22Rv1 (cell line): ENCODE data around the gene NRXN3.

Experiments
- H3K27ac ChIP-seq: fragments of 450-650 bp; 2 replicates; pipeline ENCODE4 v1.5.1; 2017
- ZFX ChIP-seq: fragments of 450-650 bp; IDR thresholded peaks from 2 replicates; pipeline ENCODE4 v1.6.1; 2017; ENCODE audit warnings: antibody characterized with exemption, borderline replicate concordance
- TF ChIP-seq, protein P1 (sequence below): fragments of 450-650 bp; IDR thresholded peaks from 2 replicates; pipeline ENCODE4 v1.5.1; 2017; ENCODE audit warnings: mild to moderate bottlenecking

NRXN3 gene

DNA sequence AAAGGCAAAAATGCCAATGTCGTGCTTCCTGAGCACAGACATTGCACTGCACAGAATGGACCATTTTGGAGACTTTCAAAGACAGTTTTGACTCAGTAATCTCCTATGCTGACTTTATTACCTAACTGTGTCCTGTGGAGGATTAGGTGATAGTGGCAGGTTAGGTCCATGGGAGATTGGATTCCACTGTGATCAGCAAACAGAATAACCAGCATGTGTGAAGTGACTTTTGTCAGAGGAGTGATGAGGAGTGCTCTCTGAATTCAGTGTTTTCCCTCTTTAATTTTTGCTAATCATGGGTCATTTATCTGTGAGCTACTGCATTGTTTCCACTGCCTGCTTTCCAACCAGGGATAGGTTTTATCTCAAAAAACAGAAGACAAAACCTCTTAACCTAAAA, 1378.7 kb downstream of the NRXN3 start:
- H3K27ac ChIP-seq: no peak overlapping the region
- TF ChIP-seq, protein P1, sequence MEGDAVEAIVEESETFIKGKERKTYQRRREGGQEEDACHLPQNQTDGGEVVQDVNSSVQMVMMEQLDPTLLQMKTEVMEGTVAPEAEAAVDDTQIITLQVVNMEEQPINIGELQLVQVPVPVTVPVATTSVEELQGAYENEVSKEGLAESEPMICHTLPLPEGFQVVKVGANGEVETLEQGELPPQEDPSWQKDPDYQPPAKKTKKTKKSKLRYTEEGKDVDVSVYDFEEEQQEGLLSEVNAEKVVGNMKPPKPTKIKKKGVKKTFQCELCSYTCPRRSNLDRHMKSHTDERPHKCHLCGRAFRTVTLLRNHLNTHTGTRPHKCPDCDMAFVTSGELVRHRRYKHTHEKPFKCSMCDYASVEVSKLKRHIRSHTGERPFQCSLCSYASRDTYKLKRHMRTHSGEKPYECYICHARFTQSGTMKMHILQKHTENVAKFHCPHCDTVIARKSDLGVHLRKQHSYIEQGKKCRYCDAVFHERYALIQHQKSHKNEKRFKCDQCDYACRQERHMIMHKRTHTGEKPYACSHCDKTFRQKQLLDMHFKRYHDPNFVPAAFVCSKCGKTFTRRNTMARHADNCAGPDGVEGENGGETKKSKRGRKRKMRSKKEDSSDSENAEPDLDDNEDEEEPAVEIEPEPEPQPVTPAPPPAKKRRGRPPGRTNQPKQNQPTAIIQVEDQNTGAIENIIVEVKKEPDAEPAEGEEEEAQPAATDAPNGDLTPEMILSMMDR: no peak
- no peak for TF ChIP-seq ZFX

DNA sequence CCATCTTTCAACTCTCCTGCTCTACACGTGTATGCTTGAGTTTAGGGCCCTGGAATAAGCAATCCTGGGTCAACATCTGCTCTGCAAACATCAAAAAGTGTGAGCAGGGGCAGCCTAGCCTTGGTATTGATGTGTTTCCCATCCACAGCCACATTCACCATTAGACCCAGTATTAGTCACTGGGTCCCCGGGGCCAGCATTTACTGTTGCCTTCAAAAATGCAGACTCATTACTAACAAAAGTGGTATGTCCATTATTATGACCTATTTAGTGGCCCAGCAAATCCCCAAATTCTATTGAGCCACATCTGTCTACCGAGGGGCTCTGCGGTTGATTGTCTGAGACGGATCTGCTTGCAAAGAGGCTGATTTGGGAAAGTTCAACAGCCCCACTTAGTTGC, 1379.3 kb downstream of the NRXN3 start:
- no peak for TF ChIP-seq ZFX
- TF ChIP-seq, protein P1: no peak
- no peak overlapping the region for H3K27ac ChIP-seq

DNA sequence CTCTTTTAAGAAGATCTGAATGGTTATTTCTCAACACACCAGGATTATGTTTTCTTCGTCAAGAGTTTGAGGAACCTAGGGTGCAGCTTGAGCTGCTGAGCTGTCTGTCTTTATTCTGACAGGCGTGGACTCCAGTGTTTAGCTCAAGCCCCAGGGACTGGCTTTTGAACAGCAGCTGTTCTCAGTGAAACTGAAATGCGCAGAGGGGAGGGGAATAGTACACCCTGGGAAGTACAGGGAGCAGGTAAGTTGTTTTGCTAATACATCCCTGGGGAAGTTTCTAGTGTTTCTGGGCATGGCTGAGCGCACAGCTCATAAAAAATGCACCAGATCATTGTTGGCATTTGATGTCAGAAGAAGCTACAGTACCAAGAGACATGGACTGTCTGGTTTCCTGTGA, 1381.3 kb downstream of the NRXN3 start:
- H3K27ac ChIP-seq: no peak overlapping the region
- TF ChIP-seq, protein P1: no peak
- no peak for TF ChIP-seq ZFX

DNA sequence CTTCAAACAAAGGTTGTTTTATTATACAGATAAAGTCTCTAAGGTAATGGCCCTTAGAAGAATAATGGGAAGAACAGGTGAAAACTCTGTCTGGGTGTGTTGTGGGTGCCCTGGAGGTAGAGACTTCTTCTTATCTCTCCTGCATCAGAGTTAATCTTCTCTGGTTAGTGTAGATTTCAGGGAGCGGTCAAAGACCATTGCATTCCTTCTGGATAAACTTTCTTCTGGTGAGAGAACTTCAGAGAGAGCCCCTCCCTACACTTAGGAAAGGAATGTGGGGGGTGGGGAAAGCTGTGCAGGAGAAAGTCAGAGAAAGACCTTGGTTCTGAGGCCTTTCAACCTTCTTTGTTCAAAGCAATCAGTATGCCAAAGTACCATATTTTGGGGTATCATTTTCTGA, 1382.6 kb downstream of the NRXN3 start:
- TF ChIP-seq, protein P1: no peak
- no peak for TF ChIP-seq ZFX
- H3K27ac ChIP-seq: no peak overlapping the region

DNA sequence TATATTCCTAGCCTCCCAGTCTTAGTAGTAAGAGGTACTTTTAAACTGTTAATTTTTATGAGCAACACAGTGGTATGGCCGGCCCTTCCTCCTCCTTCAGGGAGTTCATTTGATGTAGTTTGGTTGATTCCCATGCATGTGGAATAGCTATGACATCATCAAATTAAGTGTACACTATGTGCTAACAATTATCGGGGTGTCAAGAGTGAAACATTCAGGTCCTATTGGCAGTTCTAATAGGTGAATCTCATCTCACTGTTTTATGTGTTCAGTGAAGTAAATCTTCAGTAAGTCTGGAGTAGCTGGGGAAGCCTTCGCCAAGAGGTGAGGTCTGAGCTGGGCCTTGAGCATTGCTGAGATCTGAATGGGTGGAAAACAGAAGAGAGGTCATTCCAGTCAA, 1384.6 kb downstream of the NRXN3 start:
- TF ChIP-seq, protein P1: no peak
- TF ChIP-seq ZFX: no peak

DNA sequence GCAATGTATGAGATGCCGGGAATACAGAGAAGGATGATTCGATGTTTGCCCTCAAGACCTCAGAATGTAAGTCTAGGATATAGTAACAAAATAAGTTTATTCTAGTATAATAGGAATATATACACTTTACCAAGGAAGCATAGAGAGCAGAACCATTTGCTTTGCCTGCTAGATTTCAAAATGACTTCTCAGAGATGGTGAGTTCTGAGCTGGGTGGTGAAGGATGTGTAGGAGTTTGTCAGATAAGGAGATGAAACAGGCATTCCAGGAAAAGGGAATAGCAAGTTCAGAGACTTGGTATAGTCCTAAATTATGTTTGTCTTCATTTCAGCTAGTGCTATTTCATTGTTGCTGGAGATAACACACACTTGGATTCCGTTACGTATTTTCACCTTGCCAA, 1385.3 kb downstream of the NRXN3 start:
- TF ChIP-seq, protein P1: no peak
- TF ChIP-seq ZFX: no peak
- no peak overlapping the region for H3K27ac ChIP-seq

More for the DNA sequence above, 1384.6 kb downstream of the NRXN3 start:
- H3K27ac ChIP-seq: no peak overlapping the region

DNA sequence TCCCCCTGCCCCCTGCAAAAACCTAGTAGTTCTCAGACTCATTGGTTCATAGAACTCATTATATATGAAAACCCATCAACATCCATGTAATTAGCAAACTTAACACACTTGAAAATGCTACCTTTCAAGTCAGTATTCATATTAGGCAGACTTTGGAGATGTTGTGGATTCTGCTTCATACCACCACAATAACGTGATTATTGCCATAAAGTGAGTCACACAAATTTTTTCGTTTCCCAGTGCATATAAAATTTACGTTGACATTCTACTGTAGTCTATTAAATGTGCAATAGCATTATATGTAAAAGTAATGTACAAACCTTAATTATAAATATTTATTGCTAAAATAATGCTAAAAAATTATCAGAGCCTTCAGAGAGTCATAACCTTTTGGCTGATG, 1387.1 kb downstream of the NRXN3 start:
- no peak overlapping the region for H3K27ac ChIP-seq
- TF ChIP-seq, protein P1: no peak
